AG20443 (cell line): ENCODE measurements around the gene KCNN3.

Source experiments
- DNase-seq: peaks from one replicate; pipeline ENCODE4 v3.0.0; 2012; ENCODE audit warnings: low spot score, mixed read lengths

KCNN3 gene

GRCh38 chr1:154791292-154792166 lies 78.6 kb downstream of the KCNN3 start:
- DNase-seq, result no peak

GRCh38 chr1:154788886-154789285 lies 81.2 kb downstream of the KCNN3 start:
- no peak for DNase-seq

- DNase-seq, result no peak
These were observed 81.8 kb downstream of the KCNN3 start for GRCh38 chr1:154788110-154788870.

GRCh38 chr1:154786804-154787570 lies 83.1 kb downstream of the KCNN3 start:
- no peak for DNase-seq

- no peak for DNase-seq
These were observed 85.1 kb downstream of the KCNN3 start for GRCh38 chr1:154784924-154785531.

- no peak for DNase-seq
These were observed 85.7 kb downstream of the KCNN3 start for GRCh38 chr1:154784416-154784815.

GRCh38 chr1:154783976-154784375 lies 86.1 kb downstream of the KCNN3 start:
- DNase-seq, result no peak

- no peak for DNase-seq
These were observed 89.5 kb downstream of the KCNN3 start for GRCh38 chr1:154780541-154780940.

- DNase-seq, result no peak
These were observed 90.4 kb downstream of the KCNN3 start for GRCh38 chr1:154779551-154780189.

GRCh38 chr1:154778944-154779343 lies 91.1 kb downstream of the KCNN3 start:
- no peak for DNase-seq

GRCh38 chr1:154778275-154778674 lies 91.8 kb downstream of the KCNN3 start:
- DNase-seq, result no peak

GRCh38 chr1:154777781-154778180 lies 92.3 kb downstream of the KCNN3 start:
- no peak for DNase-seq

GRCh38 chr1:154777154-154777553 lies 92.9 kb downstream of the KCNN3 start:
- no peak for DNase-seq

GRCh38 chr1:154775621-154776605 lies 94.2 kb downstream of the KCNN3 start:
- no peak for DNase-seq

- no peak for DNase-seq
These were observed 95.8 kb downstream of the KCNN3 start for GRCh38 chr1:154774175-154774855.

- no peak for DNase-seq
These were observed 96.5 kb downstream of the KCNN3 start for GRCh38 chr1:154773551-154773950.

GRCh38 chr1:154772606-154773506 lies 97.2 kb downstream of the KCNN3 start:
- no peak for DNase-seq

GRCh38 chr1:154772056-154772455 lies 98.0 kb downstream of the KCNN3 start:
- no peak for DNase-seq
